Measurements from ENCODE around the gene ACVR1C. TPM values are rescaled to one million over a fixed set of nuclear protein-coding genes. Genes with fewer than 3 reads are reported as not detected.

Gene ACVR1C
- total RNA-seq = 10 to 100 TPM in 1 of 5 experiments, 1 to 10 TPM in 3, under 1 TPM in 1; 0.73 to 11.4 (median 8.9) TPM
- 1 to 10 TPM; 2.3 to 2.4 TPM for polyA plus RNA-seq
- 17.6 reads per million, percentile 47 among the genes with 10 or more reads in this experiment for total RNA-seq

DNA sequence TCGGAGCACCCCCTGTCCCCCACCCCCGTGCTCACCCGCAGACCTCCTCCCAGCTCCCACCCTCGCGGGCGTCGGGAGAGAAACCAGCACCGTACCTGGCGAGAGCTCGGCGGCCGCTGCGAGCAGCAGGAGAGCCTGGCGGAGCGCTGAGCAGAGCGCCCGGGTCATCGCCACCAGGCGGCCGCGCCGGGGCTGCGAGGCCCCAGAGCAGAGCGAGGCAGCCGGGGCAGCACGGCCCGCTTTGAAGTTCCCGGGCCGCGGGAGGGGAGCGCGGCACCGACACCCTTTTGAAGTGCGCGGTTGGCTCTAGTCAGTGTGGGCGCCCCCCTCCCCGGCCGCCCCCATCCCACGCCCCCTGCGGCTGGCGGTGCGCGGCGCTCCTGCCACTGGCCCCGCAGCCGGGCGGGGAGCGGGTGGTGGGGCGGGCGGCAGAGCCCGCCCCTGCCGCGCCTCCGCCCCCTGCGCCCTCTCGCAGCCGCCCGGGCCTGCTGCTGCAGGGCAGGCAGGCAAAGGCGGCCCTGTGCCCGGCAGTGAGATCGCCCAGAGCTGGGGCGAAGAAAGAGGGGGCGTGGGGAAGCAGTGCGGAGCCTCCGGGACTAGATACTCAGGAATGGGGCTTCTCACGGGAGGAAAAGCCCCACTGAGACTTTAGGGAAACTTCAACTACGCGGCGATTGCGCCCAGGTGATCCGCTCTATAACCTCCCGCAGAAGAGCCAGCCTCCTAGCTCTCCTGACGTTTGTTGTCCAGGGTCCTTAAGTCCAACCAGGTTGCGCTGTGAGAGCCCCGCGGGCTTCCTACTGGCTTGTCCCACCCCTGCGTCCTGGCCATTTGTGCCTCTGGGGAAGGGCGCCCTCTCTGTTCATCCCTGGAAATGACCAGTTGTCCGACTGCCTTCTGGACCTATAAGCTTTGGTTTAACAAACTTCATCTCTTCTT, at the start of gene ACVR1C:
Gene ACVR1C, minus strand, starts transcription at position 388 of the 939 bp plus-strand sequence. Its CDS starts 220 bp downstream, at position 168.
- peak within 1 kb of the TSS; percentile 78 to 94 (median 89) for H3K27ac Mint-ChIP-seq
- H3K27me3 Mint-ChIP-seq = peaks cover 0 to 36% (median 0%) of the 10 kb centered on the region in 5 donors

DNA sequence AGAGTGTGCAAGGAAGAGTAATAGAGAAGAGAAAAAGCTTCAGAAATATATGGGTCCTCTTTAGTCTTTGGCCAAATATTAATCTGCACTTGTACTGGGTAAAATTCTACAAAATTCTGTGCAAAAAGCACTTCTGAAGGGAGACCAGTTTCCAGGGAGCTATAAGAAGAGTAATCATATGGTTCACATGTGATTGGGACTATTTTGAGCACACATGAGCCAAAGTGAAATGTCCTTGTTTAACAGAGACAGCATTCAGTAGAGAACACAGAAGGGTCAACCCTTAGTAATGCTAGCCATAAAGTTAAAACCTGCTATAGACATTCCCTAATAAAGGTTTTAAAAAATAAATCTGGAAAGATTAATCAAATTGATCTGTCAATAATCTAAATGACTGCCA, 49.3 kb upstream of the ACVR1C start:
- Histone ChIP-seq H3K4me3 (ENCODE audit: low read length) (no peak overlapping the region), H3K27ac (ENCODE audit: low read depth, low read length) (no peak overlapping the region), H3K9me3 (ENCODE audit: control insufficient read depth in 2 of 3, low read length in 3 of 3) (no peaks in the 10 kb centered on the region), H3K36me3 (ENCODE audit: control insufficient read depth in 2 of 3, insufficient read depth in 3 of 3, low read length in 3 of 3) (no peaks in the 10 kb centered on the region), H3K4me1 (ENCODE audit: control insufficient read depth in 2 of 2, insufficient read depth in 2 of 2, low read length in 2 of 2) (no peaks in the 10 kb centered on the region), H3K27me3 (ENCODE audit: control insufficient read depth in 2 of 2, insufficient read depth in 2 of 2, low read length in 2 of 2) (no peaks in the 10 kb centered on the region)
- Mint-ChIP-seq H3K27ac (no peak overlapping the region), H3K27me3 (peaks cover 0 to 11% (median 3%) of the 10 kb centered on the region in 5 donors), H3K4me3 (no peak overlapping the region), H3K4me1 (peaks cover 0 to under 1% (median 0%) of the 10 kb centered on the region in 7 donors), H3K9me3 (no peaks in the 10 kb centered on the region), H3K36me3 (peaks cover 0 to 4% (median 0%) of the 10 kb centered on the region in 5 donors)
- CTCF ChIA-PET = no interaction called here
- ATAC-seq (no peak), DNase-seq (no peak)
- intact Hi-C loops (cut with micrococcal nuclease) = no loop called here
- POLR2A ChIA-PET = no interaction called here

More for the DNA sequence above, at the start of gene ACVR1C:
- Mint-ChIP-seq H3K9me3 (peaks cover 0 to 4% (median 0%) of the 10 kb centered on the region in 11 donors), H3K4me3 (peak within 1 kb of the TSS; percentile 91 to 99 (median 96)), H3K4me1 (peaks cover 18 to 44% (median 39%) of the 10 kb centered on the region in 7 donors), H3K36me3 (peaks cover 0 to 13% (median 0%) of the 10 kb centered on the region in 5 donors)
- peak; percentile 55 to 78 (median 70) for DNase-seq
- ChIA-PET POLR2A (interaction anchor here (0.6 to 2.0 kb wide), 7 partner anchors 10 to 1286 kb away, joined by 3 to 7 read pairs (median 3); partner anchors contain the start of gene ACVR1), CTCF (interaction anchor here (0.5 to 2.8 kb wide), 21 partner anchors 9 to 1234 kb away, joined by 3 to 16 read pairs (median 4); no protein-coding TSS in a partner anchor)
- H3K27me3 ChIP-seq (ENCODE audit: control insufficient read depth in 2 of 2, insufficient read depth in 2 of 2, low read length in 2 of 2) = no peaks in the 10 kb centered on the region
- peak; percentile 86 for ATAC-seq
- H3K4me1 ChIP-seq (ENCODE audit: control insufficient read depth in 2 of 2, insufficient read depth in 2 of 2, low read length in 2 of 2) = peaks cover 4 to 24% of the 10 kb centered on the region in 2 donors
- peak within 1 kb of the TSS; percentile 79 for H3K27ac ChIP-seq (ENCODE audit: low read depth, low read length)
- H3K36me3 ChIP-seq (ENCODE audit: control insufficient read depth in 2 of 3, insufficient read depth in 3 of 3, low read length in 3 of 3) = peaks cover 0 to 6% (median 0%) of the 10 kb centered on the region in 3 experiments
- H3K4me3 ChIP-seq (ENCODE audit: low read length) = peak within 1 kb of the TSS; percentile 85
- intact Hi-C loops (cut with micrococcal nuclease) = loop anchor here (1.0 to 10.0 kb wide), 23 partner anchors 14 to 1286 kb away; partner anchors contain the start of genes ACVR1 (in 2 of the 2), CCDC148 (in 2 of the 2) and PKP4 (in 2 of the 2)
- no peaks in the 10 kb centered on the region for H3K9me3 ChIP-seq (ENCODE audit: control insufficient read depth in 2 of 3, low read length in 3 of 3)

DNA sequence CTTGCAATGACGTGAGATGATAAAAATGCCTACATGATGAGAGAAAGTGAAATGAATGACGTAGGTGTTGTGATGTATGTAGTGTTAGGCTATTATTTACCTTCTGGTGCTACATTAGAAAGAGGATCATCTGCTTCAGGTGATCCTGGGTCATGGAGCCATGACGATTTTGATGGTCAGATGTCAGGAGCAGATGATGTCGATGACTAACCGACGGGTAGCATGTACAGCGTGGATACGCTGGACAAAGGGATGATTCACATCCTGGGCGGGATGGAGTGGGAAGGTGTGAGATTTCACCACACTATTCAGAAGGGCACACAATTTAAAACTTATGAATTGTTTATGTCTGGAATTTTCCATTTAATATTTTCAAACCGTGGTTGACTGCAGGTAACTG, 43.5 kb upstream of the ACVR1C start:
- Mint-ChIP-seq H3K9me3 (no peaks in the 10 kb centered on the region), H3K27me3 (peaks cover 0 to 11% (median 0%) of the 10 kb centered on the region in 5 donors), H3K27ac (no peak overlapping the region), H3K4me3 (no peak overlapping the region), H3K36me3 (peaks cover 0 to 5% (median 0%) of the 10 kb centered on the region in 5 donors), H3K4me1 (no peaks in the 10 kb centered on the region)
- H3K27ac ChIP-seq (ENCODE audit: low read depth, low read length) = no peak overlapping the region
- no peaks in the 10 kb centered on the region for H3K4me1 ChIP-seq (ENCODE audit: control insufficient read depth in 2 of 2, insufficient read depth in 2 of 2, low read length in 2 of 2)
- POLR2A ChIA-PET = no interaction called here
- ATAC-seq (no peak), DNase-seq (no peak)
- CTCF ChIA-PET = no interaction called here
- no peak overlapping the region for H3K4me3 ChIP-seq (ENCODE audit: low read length)
- no peaks in the 10 kb centered on the region for H3K36me3 ChIP-seq (ENCODE audit: control insufficient read depth in 2 of 3, insufficient read depth in 3 of 3, low read length in 3 of 3)
- no peaks in the 10 kb centered on the region for H3K27me3 ChIP-seq (ENCODE audit: control insufficient read depth in 2 of 2, insufficient read depth in 2 of 2, low read length in 2 of 2)
- intact Hi-C loops (cut with micrococcal nuclease) = no loop called here
- no peaks in the 10 kb centered on the region for H3K9me3 ChIP-seq (ENCODE audit: control insufficient read depth in 2 of 3, low read length in 3 of 3)

DNA sequence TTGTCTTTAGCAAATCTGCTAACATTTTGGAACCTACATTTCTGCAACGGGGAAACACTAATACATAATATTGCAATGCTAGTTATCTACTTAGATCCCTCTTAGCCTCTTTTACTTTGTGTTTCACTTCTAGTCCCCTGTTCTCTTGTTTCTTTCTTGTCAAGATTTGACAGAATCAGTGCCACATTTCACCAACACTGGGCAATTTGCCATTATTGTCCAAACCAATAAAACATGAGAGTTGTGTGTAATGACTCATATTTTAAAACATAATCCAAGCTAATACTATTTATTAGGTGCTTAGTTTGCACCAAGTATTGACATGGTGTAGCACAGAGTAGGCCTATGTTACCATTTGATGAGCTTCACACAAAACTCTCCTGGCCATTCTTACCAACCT, 33.7 kb upstream of the ACVR1C start:
- DNase-seq (no peak), ATAC-seq (no peak)
- Mint-ChIP-seq H3K9me3 (peaks cover 0 to 11% (median 2%) of the 10 kb centered on the region in 11 donors), H3K27ac (no peak overlapping the region), H3K4me1 (no peaks in the 10 kb centered on the region), H3K27me3 (no peaks in the 10 kb centered on the region), H3K36me3 (peaks cover 0 to 3% (median 0%) of the 10 kb centered on the region in 5 donors), H3K4me3 (no peak overlapping the region)
- Histone ChIP-seq H3K4me3 (ENCODE audit: low read length) (no peak overlapping the region), H3K27me3 (ENCODE audit: control insufficient read depth in 2 of 2, insufficient read depth in 2 of 2, low read length in 2 of 2) (no peaks in the 10 kb centered on the region), H3K4me1 (ENCODE audit: control insufficient read depth in 2 of 2, insufficient read depth in 2 of 2, low read length in 2 of 2) (no peaks in the 10 kb centered on the region), H3K9me3 (ENCODE audit: control insufficient read depth in 2 of 3, low read length in 3 of 3) (no peaks in the 10 kb centered on the region), H3K36me3 (ENCODE audit: control insufficient read depth in 2 of 3, insufficient read depth in 3 of 3, low read length in 3 of 3) (no peaks in the 10 kb centered on the region), H3K27ac (ENCODE audit: low read depth, low read length) (no peak overlapping the region)
- intact Hi-C loops (cut with micrococcal nuclease) = no loop called here
- POLR2A ChIA-PET = no interaction called here
- CTCF ChIA-PET = no interaction called here

DNA sequence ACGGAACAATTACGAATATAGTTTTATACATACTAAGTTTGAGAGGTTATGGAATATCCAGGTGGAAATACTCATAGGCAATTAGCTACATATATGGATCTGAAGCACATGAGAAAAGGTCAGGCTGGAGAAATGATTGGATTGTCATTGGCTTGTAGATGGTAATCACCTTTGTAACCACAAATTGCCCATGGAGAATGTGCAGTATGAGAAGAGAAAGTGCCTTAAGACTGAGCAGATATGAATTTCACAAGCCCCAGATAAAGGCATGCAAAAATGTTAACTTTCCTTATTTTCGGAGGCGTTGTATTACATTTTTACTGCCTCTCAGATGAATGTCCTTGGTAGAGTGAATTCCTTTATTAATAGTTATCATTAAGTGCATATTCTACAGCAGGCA, 33.1 kb upstream of the ACVR1C start:
- Mint-ChIP-seq H3K4me1 (no peaks in the 10 kb centered on the region), H3K27me3 (no peaks in the 10 kb centered on the region), H3K4me3 (no peak overlapping the region), H3K27ac (no peak overlapping the region), H3K9me3 (peaks cover 0 to 11% (median 2%) of the 10 kb centered on the region in 11 donors), H3K36me3 (peaks cover 0 to 3% (median 0%) of the 10 kb centered on the region in 5 donors)
- Histone ChIP-seq H3K27me3 (ENCODE audit: control insufficient read depth in 2 of 2, insufficient read depth in 2 of 2, low read length in 2 of 2) (no peaks in the 10 kb centered on the region), H3K36me3 (ENCODE audit: control insufficient read depth in 2 of 3, insufficient read depth in 3 of 3, low read length in 3 of 3) (no peaks in the 10 kb centered on the region), H3K4me1 (ENCODE audit: control insufficient read depth in 2 of 2, insufficient read depth in 2 of 2, low read length in 2 of 2) (no peaks in the 10 kb centered on the region), H3K4me3 (ENCODE audit: low read length) (no peak overlapping the region), H3K9me3 (ENCODE audit: control insufficient read depth in 2 of 3, low read length in 3 of 3) (no peaks in the 10 kb centered on the region), H3K27ac (ENCODE audit: low read depth, low read length) (no peak overlapping the region)
- DNase-seq (no peak), ATAC-seq (no peak)
- POLR2A ChIA-PET = no interaction called here
- intact Hi-C loops (cut with micrococcal nuclease) = no loop called here
- CTCF ChIA-PET = no interaction called here

DNA sequence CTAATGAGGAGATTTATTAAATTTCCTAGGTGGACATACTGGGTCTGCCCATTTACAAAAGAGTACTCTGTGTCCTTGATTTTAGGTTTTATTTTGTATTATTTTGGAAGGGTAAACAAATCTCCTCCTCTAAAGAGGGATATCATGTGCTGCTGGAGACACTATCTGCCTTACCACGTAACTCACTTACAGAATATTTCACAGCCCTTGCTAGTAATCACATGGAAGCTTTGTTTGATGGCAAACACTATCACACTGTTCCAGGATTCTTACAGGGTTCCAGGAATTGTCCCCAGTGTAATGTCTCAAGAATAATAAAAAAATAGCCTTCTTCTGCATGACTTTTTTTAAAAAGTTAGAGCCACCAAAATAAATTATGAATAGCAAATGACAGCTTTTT, 29.2 kb upstream of the ACVR1C start:
- ATAC-seq = no peak

More for the DNA sequence above, 29.2 kb upstream of the ACVR1C start:
- H3K36me3 Mint-ChIP-seq = no peaks in the 10 kb centered on the region
- POLR2A ChIA-PET = no interaction called here
- no peak overlapping the region for H3K4me3 Mint-ChIP-seq
- no peaks in the 10 kb centered on the region for H3K4me1 ChIP-seq (ENCODE audit: control insufficient read depth in 2 of 2, insufficient read depth in 2 of 2, low read length in 2 of 2)
- DNase-seq = no peak
- peaks cover 0 to 7% (median 0%) of the 10 kb centered on the region in 5 donors for H3K27me3 Mint-ChIP-seq
- H3K9me3 ChIP-seq (ENCODE audit: control insufficient read depth in 2 of 3, low read length in 3 of 3) = no peaks in the 10 kb centered on the region
- H3K9me3 Mint-ChIP-seq = peaks cover 0 to 1% (median 0%) of the 10 kb centered on the region in 11 donors
- no peaks in the 10 kb centered on the region for H3K36me3 ChIP-seq (ENCODE audit: control insufficient read depth in 2 of 3, insufficient read depth in 3 of 3, low read length in 3 of 3)
- no peaks in the 10 kb centered on the region for H3K27me3 ChIP-seq (ENCODE audit: control insufficient read depth in 2 of 2, insufficient read depth in 2 of 2, low read length in 2 of 2)
- H3K4me1 Mint-ChIP-seq = no peaks in the 10 kb centered on the region
- intact Hi-C loops (cut with micrococcal nuclease) = no loop called here
- no peak overlapping the region for H3K4me3 ChIP-seq (ENCODE audit: low read length)
- CTCF ChIA-PET = no interaction called here
- no peak overlapping the region for H3K27ac ChIP-seq (ENCODE audit: low read depth, low read length)
- no peak overlapping the region for H3K27ac Mint-ChIP-seq
